ENCODE data around the gene PROCR. TPM values are rescaled to one million over a fixed set of nuclear protein-coding genes. Genes with fewer than 3 reads are reported as not detected.

The PROCR gene
- total RNA-seq, 1 donor from 2014 or later = 104 TPM

DNA sequence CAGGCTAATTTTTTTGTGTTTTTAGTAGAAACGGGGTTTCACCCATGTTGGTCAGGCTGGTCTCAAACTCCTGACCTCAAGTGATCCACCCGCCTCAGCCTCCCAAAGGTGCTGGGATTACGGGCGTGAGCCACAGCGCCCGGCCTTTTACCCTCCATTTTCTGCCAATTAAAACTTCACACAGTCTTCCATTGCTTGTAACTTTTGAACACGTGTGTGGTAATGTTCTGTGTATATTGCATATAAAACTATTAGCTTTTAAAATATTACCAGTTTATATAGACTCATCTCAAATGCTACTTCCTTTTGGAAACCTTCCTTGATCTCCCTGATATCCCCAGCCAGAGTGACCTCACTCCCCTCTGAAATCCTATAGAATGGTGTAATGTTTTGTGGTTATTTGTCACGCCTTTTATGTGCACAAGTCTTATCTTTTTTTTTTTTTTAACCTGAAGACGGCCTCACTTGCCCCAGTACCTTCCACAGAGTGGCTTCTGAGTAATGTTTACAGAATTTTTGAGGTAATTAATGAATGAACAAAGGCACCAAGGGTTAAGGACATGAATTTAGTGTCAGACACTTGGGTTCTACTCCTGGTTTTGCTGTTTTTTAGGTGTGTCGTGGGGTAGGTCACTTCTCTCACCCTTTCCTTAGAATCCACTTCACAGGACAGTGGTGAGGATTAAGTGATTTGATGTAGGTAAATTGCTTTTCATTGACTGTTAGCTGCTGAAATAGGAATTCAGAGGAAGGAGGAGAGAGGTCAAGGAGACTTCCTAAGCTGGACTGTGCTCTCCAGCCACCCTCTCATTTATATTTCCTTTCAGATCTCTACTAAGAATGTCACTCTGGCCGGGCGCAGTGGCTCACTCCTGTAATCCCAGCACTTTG lies 43.4 kb downstream of the PROCR start:
- DNase-seq (ENCODE audit: extremely low spot score in 2 of 2) = no peak
- H3K4me1 ChIP-seq = no peaks in the 10 kb centered on the region
- no peaks in the 10 kb centered on the region for H3K36me3 ChIP-seq
- H3K9me3 ChIP-seq = no peaks in the 10 kb centered on the region
- no peak overlapping the region for H3K4me3 ChIP-seq
- no peak overlapping the region for H3K27ac ChIP-seq
- H3K27me3 ChIP-seq = no peaks in the 10 kb centered on the region
- intact Hi-C loops (cut with DNase I) = no loop called here
- TF ChIP-seq POLR2A (IDR thresholded peaks at IDR 0.05) = no peak
- no peak for TF ChIP-seq POLR2AphosphoS5 (IDR thresholded peaks at IDR 0.05; ENCODE audit: insufficient read depth in 1 of 2, low read depth in 1 of 2)
- TF ChIP-seq, protein P1, sequence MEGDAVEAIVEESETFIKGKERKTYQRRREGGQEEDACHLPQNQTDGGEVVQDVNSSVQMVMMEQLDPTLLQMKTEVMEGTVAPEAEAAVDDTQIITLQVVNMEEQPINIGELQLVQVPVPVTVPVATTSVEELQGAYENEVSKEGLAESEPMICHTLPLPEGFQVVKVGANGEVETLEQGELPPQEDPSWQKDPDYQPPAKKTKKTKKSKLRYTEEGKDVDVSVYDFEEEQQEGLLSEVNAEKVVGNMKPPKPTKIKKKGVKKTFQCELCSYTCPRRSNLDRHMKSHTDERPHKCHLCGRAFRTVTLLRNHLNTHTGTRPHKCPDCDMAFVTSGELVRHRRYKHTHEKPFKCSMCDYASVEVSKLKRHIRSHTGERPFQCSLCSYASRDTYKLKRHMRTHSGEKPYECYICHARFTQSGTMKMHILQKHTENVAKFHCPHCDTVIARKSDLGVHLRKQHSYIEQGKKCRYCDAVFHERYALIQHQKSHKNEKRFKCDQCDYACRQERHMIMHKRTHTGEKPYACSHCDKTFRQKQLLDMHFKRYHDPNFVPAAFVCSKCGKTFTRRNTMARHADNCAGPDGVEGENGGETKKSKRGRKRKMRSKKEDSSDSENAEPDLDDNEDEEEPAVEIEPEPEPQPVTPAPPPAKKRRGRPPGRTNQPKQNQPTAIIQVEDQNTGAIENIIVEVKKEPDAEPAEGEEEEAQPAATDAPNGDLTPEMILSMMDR (IDR thresholded peaks at IDR 0.05) = no peak

DNA sequence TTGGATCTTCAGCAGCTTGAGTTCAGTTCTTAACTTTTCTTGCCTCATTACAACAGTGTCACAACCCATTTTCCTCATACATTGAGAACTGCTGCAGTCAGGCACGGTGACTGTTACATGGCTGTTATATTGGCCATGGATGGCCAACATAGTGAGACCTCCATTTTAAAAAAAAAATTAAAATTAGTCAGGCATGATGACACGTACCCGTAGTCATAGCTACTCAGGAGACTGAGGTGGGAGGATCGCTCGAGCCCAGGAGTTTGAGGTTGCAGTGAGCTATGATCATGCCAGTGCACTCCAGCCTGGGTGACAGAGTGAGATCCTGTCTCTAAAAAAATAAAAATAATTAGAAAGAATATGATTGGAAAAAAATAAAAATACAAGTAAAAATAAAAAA lies 44.7 kb downstream of the PROCR start:
- Histone ChIP-seq H3K27ac (no peak overlapping the region), H3K4me3 (no peak overlapping the region), H3K4me1 (no peaks in the 10 kb centered on the region), H3K9me3 (no peaks in the 10 kb centered on the region), H3K36me3 (no peaks in the 10 kb centered on the region), H3K27me3 (no peaks in the 10 kb centered on the region)
- intact Hi-C loops (cut with DNase I) = no loop called here
- no peak for DNase-seq (ENCODE audit: extremely low spot score in 2 of 2)
- TF ChIP-seq POLR2A (IDR thresholded peaks at IDR 0.05) = no peak
- TF ChIP-seq, protein P1 (IDR thresholded peaks at IDR 0.05) = no peak
- no peak for TF ChIP-seq POLR2AphosphoS5 (IDR thresholded peaks at IDR 0.05; ENCODE audit: insufficient read depth in 1 of 2, low read depth in 1 of 2)

DNA sequence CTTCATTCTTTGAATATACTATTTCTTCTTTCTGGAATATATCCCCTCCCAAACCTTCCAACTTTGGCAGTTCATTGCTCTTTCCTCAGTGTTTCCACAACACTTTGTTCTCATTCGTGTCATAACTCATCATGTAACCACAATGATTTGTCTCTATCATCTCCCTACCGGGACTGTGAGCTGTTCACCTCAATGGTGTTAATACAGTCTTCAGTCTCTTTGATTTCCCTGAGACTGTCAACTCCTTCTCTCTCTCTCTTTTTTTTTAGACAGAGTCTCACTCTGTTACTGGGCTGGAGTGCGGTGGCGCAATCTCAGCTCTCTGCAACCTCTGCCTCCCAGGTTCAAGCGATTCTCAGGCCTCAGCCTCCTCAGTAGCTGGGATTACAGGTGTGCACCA lies 52.1 kb downstream of the PROCR start:
- Histone ChIP-seq H3K27me3 (no peaks in the 10 kb centered on the region), H3K4me1 (peaks cover 8% of the 10 kb centered on the region), H3K27ac (no peak overlapping the region), H3K4me3 (no peak overlapping the region), H3K9me3 (no peaks in the 10 kb centered on the region), H3K36me3 (no peaks in the 10 kb centered on the region)
- no peak for DNase-seq (ENCODE audit: extremely low spot score in 2 of 2)
- intact Hi-C loops (cut with DNase I) = no loop called here
- TF ChIP-seq POLR2AphosphoS5 (IDR thresholded peaks at IDR 0.05; ENCODE audit: insufficient read depth in 1 of 2, low read depth in 1 of 2) = no peak
- TF ChIP-seq POLR2A (IDR thresholded peaks at IDR 0.05) = no peak
- TF ChIP-seq, protein P1 (IDR thresholded peaks at IDR 0.05) = no peak

DNA sequence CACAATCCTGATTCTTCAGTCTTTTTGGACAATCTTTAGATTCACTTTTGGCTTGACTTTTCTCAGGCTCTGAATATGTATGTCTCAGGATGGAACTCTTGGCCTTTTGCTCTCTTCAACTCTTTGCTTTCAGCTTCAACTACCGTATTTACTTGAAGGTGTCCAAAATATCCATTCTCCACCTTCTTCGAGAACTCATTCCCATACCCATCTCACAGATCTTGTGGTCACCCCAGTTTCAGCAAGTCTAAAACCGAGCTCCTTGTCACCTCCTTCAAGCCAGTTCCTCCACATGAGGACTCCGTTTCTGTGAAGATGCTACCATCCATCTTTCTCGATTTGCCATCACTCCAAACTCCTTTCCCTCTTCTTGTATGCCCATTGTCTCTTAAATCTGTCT lies 52.7 kb downstream of the PROCR start:
- Histone ChIP-seq H3K27me3 (no peaks in the 10 kb centered on the region), H3K4me3 (no peak overlapping the region), H3K9me3 (no peaks in the 10 kb centered on the region), H3K36me3 (no peaks in the 10 kb centered on the region), H3K4me1 (peaks cover 8% of the 10 kb centered on the region), H3K27ac (no peak overlapping the region)
- no peak for TF ChIP-seq POLR2AphosphoS5 (IDR thresholded peaks at IDR 0.05; ENCODE audit: insufficient read depth in 1 of 2, low read depth in 1 of 2)
- intact Hi-C loops (cut with DNase I) = no loop called here
- DNase-seq (ENCODE audit: extremely low spot score in 2 of 2) = no peak

DNA sequence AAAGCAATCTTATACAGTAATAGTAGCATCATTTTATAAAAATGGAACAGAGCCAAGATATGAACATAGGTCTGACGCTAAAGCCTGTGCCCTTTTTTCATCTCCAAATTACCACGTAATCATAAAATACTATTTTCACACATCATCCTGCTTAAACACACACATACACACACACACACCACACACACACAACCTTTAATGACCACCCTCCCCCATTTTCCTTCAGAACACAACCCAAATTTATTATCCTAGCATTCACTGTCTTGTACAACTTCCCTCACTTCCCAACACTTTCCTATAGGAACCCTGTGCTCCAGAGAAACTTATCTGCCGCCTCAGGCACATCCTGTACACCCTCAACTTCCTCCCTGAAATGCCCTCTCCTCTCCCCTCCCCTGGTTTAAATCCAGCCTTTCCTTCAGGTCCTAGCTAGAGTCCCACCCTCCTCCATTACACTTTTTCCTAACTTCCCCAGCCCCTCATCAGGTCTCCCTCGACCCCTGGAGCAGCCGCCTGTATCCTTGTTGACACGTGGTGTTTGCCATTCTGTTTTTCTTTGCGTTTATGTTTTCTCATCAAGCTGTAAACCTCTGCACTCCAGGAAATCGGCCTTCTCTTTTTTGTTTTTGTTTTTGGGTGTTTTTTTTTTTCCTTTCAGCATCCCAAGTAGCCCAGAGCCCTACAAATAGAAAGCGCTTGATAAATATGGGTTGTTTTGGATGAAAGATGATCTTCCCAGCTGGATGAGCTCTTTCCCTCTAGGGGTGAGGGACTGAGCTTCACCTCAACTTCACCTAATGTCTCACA lies 53.6 kb downstream of the PROCR start:
- intact Hi-C loops (cut with DNase I) = no loop called here
- H3K27ac ChIP-seq = no peak overlapping the region
- TF ChIP-seq POLR2AphosphoS5 (IDR thresholded peaks at IDR 0.05; ENCODE audit: insufficient read depth in 1 of 2, low read depth in 1 of 2) = no peak
- TF ChIP-seq, protein P1 (IDR thresholded peaks at IDR 0.05) = no peak
- no peak for TF ChIP-seq POLR2A (IDR thresholded peaks at IDR 0.05)

More for the DNA sequence above, 53.6 kb downstream of the PROCR start:
- Histone ChIP-seq H3K4me3 (peak overlapping the region in 1 of 2 donors; percentile 9), H3K36me3 (no peaks in the 10 kb centered on the region), H3K4me1 (peaks cover 8% of the 10 kb centered on the region), H3K9me3 (no peaks in the 10 kb centered on the region), H3K27me3 (no peaks in the 10 kb centered on the region)
- no peak for DNase-seq (ENCODE audit: extremely low spot score in 2 of 2)
